ENCODE data around the gene OLFM2.

- TF ChIP-seq CTCF (IDR thresholded peaks at IDR 0.05 in 4 of 5, conservative IDR thresholded peaks at IDR 0.05 in 1 of 5) (no peak), POLR2A (IDR thresholded peaks at IDR 0.05) (no peak)
These were observed 7.4 kb upstream of the OLFM2 start for GRCh38 chr19:9943744-9944143.
